SK-N-SH (cell line): ENCODE results near the gene SPEG. TPM values are rescaled to one million over a fixed set of nuclear protein-coding genes. Genes with fewer than 3 reads are reported as not detected.

Experiments
- CTCF ChIA-PET: fragments of 300-600, 350-600 bp; formaldehyde crosslinking; extraction: SDS; loops from one replicate; lab custom pipeline; 2021; lab: Yijun Ruan, JAX
- POLR2A ChIA-PET: fragments of 350-600 bp; sonication (Branson Sonifier 250); formaldehyde crosslinking; extraction: SDS; loops from one replicate; lab custom pipeline; 2020; ENCODE audit warnings: antibody characterized with exemption, inconsistent platforms; lab: Yijun Ruan, JAX
- DNase-seq: peaks from one replicate; pipeline ENCODE4 v3.0.0; 2012
- H2AFZ ChIP-seq: fragments of 200-600 bp; sonication (generic); 2 replicates; pipeline ENCODE4 v1.8.1; 2016; ENCODE audit warnings: antibody characterized with exemption, mild to moderate bottlenecking, low read depth
- H3F3A ChIP-seq: fragments of 200-600 bp; sonication (generic); replicated peaks from 2 replicates; pipeline ENCODE3; 2016; ENCODE audit warnings: antibody characterized with exemption, mild to moderate bottlenecking; ENCODE audit not compliant: insufficient read depth
- H3K27ac ChIP-seq, 2 experiments: fragments of 200-500 bp in 1 of 2; fragments of 200-600 bp in 1 of 2; sonication (Bioruptor generic) in 1 of 2; sonication (generic), shearing (Covaris generic) in 1 of 2; 2 replicates each; pipeline versions ENCODE4 v1.5.1 to v1.6.1; 2014 to 2016; ENCODE audit warnings: low read depth in 2 of 2, inconsistent platforms in 1 of 2, low read length in 1 of 2, mild to moderate bottlenecking in 1 of 2, mixed read lengths in 1 of 2
- H3K27me3 ChIP-seq: fragments of 200-600 bp; sonication (generic), shearing (Covaris generic); 2 replicates; pipeline ENCODE4 v1.6.1; 2016; ENCODE audit warnings: mixed run types; ENCODE audit not compliant: insufficient read depth
- H3K36me3 ChIP-seq, 2 experiments: fragments of 200-500 bp in 1 of 2; fragments of 200-600 bp in 1 of 2; sonication (Bioruptor generic) in 1 of 2; sonication (generic) in 1 of 2; replicated peaks in 1 of 2; 2 replicates each; pipeline versions ENCODE3 to v1.5.1; 2014 to 2016; ENCODE audit warnings: low read length in 1 of 2, mild to moderate bottlenecking in 1 of 2; ENCODE audit not compliant: insufficient read depth in 2 of 2, control insufficient read depth in 1 of 2
- H3K4me1 ChIP-seq, 2 experiments: fragments of 200-500 bp in 1 of 2; fragments of 200-600 bp in 1 of 2; sonication (Bioruptor generic) in 1 of 2; sonication (generic), shearing (Covaris generic) in 1 of 2; 2 replicates each; pipeline versions ENCODE4 v1.5.1 to v1.6.1; 2014 to 2016; ENCODE audit warnings: low read depth in 1 of 2, low read length in 1 of 2, mixed run types in 1 of 2; ENCODE audit not compliant: insufficient read depth in 2 of 2, control insufficient read depth in 1 of 2
- H3K4me2 ChIP-seq: fragments of 200-600 bp; sonication (generic), shearing (Covaris generic); 2 replicates; pipeline ENCODE4 v1.6.1; 2017; ENCODE audit warnings: mixed run types
- H3K4me3 ChIP-seq, 2 experiments: fragments of 200-500 bp in 1 of 2; fragments of 200-600 bp in 1 of 2; sonication (Bioruptor generic) in 1 of 2; sonication (generic), shearing (Covaris generic) in 1 of 2; 2 replicates each; pipeline versions ENCODE4 v1.5.1 to v1.8.1; 2014 to 2016; ENCODE audit warnings: low read depth in 2 of 2, inconsistent platforms in 1 of 2, low read length in 1 of 2, mild to moderate bottlenecking in 1 of 2, mixed read lengths in 1 of 2, moderate library complexity in 1 of 2
- H3K79me2 ChIP-seq: fragments of 200-600 bp; sonication (generic); 2 replicates; pipeline ENCODE4 v1.8.1; 2017; ENCODE audit warnings: mild to moderate bottlenecking; ENCODE audit not compliant: insufficient read depth
- H3K9ac ChIP-seq: fragments of 200-600 bp; sonication (generic); 2 replicates; pipeline ENCODE4 v1.6.1; 2017; ENCODE audit warnings: mixed run types
- H3K9me2 ChIP-seq: fragments of 200-600 bp; sonication (generic); 2 replicates; pipeline ENCODE4 v1.6.1; 2017; ENCODE audit warnings: mixed run types
- H3K9me3 ChIP-seq: fragments of 200-600 bp; sonication (generic); 2 replicates; pipeline ENCODE4 v1.6.1; 2017; ENCODE audit warnings: mixed run types, mild to moderate bottlenecking, moderate library complexity
- H4K20me1 ChIP-seq: fragments of 200-600 bp; sonication (generic); 2 replicates; pipeline ENCODE4 v1.6.1; 2017; ENCODE audit warnings: mild to moderate bottlenecking, mixed run types; ENCODE audit not compliant: insufficient read depth
- ELF1 ChIP-seq: IDR thresholded peaks from 2 replicates; pipeline ENCODE4 v1.4.0; 2012
- FOXJ3 ChIP-seq: sonication (generic); formaldehyde crosslinking; IDR thresholded peaks from 2 replicates; pipeline ENCODE4 v1.5.1; 2020; ENCODE audit warnings: mild to moderate bottlenecking, missing genetic modification reagents
- FOXM1 ChIP-seq: IDR thresholded peaks from 2 replicates; pipeline ENCODE4 v1.4.0; 2012; ENCODE audit warnings: low read depth, mild to moderate bottlenecking
- GATA2 ChIP-seq: sonication (generic); formaldehyde crosslinking; IDR thresholded peaks from 2 replicates; pipeline ENCODE4 v1.5.0; 2020; ENCODE audit warnings: mild to moderate bottlenecking, missing genetic modification reagents
- POLR2AphosphoS5 ChIP-seq: IDR thresholded peaks from 2 replicates; pipeline ENCODE4 v1.6.1; 2012; ENCODE audit warnings: low read depth, low read length
- RCOR1 ChIP-seq: fragments of 150-350 bp; IDR thresholded peaks from 2 replicates; pipeline ENCODE4 v1.6.1; 2017; ENCODE audit warnings: antibody characterized with exemption, low read length
- SIN3A ChIP-seq: IDR thresholded peaks from 2 replicates; pipeline ENCODE4 v1.6.1; 2012; ENCODE audit warnings: low read depth, mild to moderate bottlenecking, low read length, moderate library complexity, borderline replicate concordance
- TCF12 ChIP-seq: IDR thresholded peaks from 2 replicates; pipeline ENCODE4 v1.4.0; 2012
- WGBS: methylation state at CpG from one replicate; pipeline ENCODE4 v1.1.6; 2017; ENCODE audit warnings: low lambda C conversion rate; 5-methylcytosine and 5-hydroxymethylcytosine counted together
- polyA plus RNA-seq, 3 experiments: library from polyadenylated mRNA; depleted of rRNA; stranded (reverse); fragments of >200 nt; gene quantifications; 2 replicates each; pipeline ENCODE4 v1.2.3, GENCODE V29; 2012
- TF ChIP-seq, protein P1 (sequence below): fragments of 200-600 bp; sonication (generic); IDR thresholded peaks from 2 replicates; pipeline ENCODE4 v1.6.1; 2017; ENCODE audit warnings: antibody characterized with exemption, mild to moderate bottlenecking, moderate library complexity
- TF ChIP-seq, protein P2 (sequence below): IDR thresholded peaks from 2 replicates; pipeline ENCODE4; 2012
- TF ChIP-seq, protein P3 (sequence below): IDR thresholded peaks from 2 replicates; pipeline ENCODE4 v1.4.0; 2012; ENCODE audit warnings: low read depth, borderline replicate concordance
- TF ChIP-seq, protein P4 (sequence below): IDR thresholded peaks from 2 replicates; pipeline ENCODE4 v1.4.0; 2012; ENCODE audit warnings: low read depth

SPEG gene
- polyA plus RNA-seq, 1 of the 3 experiments (the other 2 are of a cell fraction), result 107 TPM

DNA sequence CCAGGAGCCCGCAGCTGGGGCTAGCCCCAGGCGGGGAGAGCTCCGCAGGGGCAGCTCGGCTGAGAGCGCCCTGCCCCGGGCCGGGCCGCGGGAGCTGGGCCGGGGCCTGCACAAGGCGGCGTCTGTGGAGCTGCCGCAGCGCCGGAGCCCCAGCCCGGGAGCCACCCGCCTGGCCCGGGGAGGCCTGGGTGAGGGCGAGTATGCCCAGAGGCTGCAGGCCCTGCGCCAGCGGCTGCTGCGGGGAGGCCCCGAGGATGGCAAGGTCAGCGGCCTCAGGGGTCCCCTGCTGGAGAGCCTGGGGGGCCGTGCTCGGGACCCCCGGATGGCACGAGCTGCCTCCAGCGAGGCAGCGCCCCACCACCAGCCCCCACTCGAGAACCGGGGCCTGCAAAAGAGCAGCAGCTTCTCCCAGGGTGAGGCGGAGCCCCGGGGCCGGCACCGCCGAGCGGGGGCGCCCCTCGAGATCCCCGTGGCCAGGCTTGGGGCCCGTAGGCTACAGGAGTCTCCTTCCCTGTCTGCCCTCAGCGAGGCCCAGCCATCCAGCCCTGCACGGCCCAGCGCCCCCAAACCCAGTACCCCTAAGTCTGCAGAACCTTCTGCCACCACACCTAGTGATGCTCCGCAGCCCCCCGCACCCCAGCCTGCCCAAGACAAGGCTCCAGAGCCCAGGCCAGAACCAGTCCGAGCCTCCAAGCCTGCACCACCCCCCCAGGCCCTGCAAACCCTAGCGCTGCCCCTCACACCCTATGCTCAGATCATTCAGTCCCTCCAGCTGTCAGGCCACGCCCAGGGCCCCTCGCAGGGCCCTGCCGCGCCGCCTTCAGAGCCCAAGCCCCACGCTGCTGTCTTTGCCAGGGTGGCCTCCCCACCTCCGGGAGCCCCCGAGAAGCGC is 49.1 kb downstream of the SPEG start:
- Histone ChIP-seq H3K36me3 (peaks cover 2 to 61% of the 10 kb centered on the region in 2 experiments), H3K9me2 (no peaks in the 10 kb centered on the region), H3K9ac (no peak overlapping the region), H3K79me2 (no peaks in the 10 kb centered on the region), H4K20me1 (no peaks in the 10 kb centered on the region), H3F3A (no peaks in the 10 kb centered on the region), H3K9me3 (no peaks in the 10 kb centered on the region), H3K4me3 (no peak overlapping the region), H3K4me1 (no peaks in the 10 kb centered on the region), H2AFZ (no peak overlapping the region), H3K27me3 (no peaks in the 10 kb centered on the region), H3K27ac (no peak overlapping the region), H3K4me2 (no peak overlapping the region)
- CTCF ChIA-PET, result interaction anchor here (0.9 to 62.1 kb wide), 6 partner anchors 11 to 81 kb away, joined by 3 to 2824 read pairs (median 10); partner anchors contain the start of genes ASIC4, CHPF, GMPPA and TMEM198
- 92% methylated on average over 7 of the region's 58 CpGs for WGBS
- DNase-seq, result no peak
- TF ChIP-seq ELF1, result no peak
- no peak for TF ChIP-seq FOXJ3 (CRISPR knock-in tag)
- TF ChIP-seq FOXM1, result no peak
- TF ChIP-seq, protein P1, sequence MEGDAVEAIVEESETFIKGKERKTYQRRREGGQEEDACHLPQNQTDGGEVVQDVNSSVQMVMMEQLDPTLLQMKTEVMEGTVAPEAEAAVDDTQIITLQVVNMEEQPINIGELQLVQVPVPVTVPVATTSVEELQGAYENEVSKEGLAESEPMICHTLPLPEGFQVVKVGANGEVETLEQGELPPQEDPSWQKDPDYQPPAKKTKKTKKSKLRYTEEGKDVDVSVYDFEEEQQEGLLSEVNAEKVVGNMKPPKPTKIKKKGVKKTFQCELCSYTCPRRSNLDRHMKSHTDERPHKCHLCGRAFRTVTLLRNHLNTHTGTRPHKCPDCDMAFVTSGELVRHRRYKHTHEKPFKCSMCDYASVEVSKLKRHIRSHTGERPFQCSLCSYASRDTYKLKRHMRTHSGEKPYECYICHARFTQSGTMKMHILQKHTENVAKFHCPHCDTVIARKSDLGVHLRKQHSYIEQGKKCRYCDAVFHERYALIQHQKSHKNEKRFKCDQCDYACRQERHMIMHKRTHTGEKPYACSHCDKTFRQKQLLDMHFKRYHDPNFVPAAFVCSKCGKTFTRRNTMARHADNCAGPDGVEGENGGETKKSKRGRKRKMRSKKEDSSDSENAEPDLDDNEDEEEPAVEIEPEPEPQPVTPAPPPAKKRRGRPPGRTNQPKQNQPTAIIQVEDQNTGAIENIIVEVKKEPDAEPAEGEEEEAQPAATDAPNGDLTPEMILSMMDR, result no peak
- no peak for TF ChIP-seq TCF12
- TF ChIP-seq, protein P2, sequence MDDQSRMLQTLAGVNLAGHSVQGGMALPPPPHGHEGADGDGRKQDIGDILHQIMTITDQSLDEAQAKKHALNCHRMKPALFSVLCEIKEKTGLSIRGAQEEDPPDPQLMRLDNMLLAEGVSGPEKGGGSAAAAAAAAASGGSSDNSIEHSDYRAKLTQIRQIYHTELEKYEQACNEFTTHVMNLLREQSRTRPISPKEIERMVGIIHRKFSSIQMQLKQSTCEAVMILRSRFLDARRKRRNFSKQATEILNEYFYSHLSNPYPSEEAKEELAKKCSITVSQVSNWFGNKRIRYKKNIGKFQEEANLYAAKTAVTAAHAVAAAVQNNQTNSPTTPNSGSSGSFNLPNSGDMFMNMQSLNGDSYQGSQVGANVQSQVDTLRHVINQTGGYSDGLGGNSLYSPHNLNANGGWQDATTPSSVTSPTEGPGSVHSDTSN, result no peak
- no peak for TF ChIP-seq SIN3A
- TF ChIP-seq, protein P3, sequence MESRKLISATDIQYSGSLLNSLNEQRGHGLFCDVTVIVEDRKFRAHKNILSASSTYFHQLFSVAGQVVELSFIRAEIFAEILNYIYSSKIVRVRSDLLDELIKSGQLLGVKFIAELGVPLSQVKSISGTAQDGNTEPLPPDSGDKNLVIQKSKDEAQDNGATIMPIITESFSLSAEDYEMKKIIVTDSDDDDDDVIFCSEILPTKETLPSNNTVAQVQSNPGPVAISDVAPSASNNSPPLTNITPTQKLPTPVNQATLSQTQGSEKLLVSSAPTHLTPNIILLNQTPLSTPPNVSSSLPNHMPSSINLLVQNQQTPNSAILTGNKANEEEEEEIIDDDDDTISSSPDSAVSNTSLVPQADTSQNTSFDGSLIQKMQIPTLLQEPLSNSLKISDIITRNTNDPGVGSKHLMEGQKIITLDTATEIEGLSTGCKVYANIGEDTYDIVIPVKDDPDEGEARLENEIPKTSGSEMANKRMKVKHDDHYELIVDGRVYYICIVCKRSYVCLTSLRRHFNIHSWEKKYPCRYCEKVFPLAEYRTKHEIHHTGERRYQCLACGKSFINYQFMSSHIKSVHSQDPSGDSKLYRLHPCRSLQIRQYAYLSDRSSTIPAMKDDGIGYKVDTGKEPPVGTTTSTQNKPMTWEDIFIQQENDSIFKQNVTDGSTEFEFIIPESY, result no peak
- no peak for TF ChIP-seq RCOR1
- no peak for TF ChIP-seq GATA2
- TF ChIP-seq, protein P4, sequence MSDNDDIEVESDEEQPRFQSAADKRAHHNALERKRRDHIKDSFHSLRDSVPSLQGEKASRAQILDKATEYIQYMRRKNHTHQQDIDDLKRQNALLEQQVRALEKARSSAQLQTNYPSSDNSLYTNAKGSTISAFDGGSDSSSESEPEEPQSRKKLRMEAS, result no peak
- no peak for TF ChIP-seq POLR2AphosphoS5
- POLR2A ChIA-PET, result interaction anchor here (2.0 kb wide), 1 partner anchor 15 kb away, joined by 12 read pairs; the partner anchor contains the start of gene GMPPA
